Adrenal gland (tissue), 12 donors: ENCODE results near the gene HIPK2. TPM values are rescaled to one million over a fixed set of nuclear protein-coding genes. Genes with fewer than 3 reads are reported as not detected.

Experiments used
- DNase-seq, 7 donors: peaks; one replicate each; pipeline ENCODE4 v3.0.0-alpha.2; 2019 to 2020
- H3K27ac ChIP-seq, 5 donors: fragments of 200-600 bp; sonication (generic) in 4 of 5; 1 replicate in 3 of 5; 2 replicates in 2 of 5; pipeline versions ENCODE4 v1.5.1 to v1.8.0; 2016 to 2020; ENCODE audit warnings: mild to moderate bottlenecking in 1 of 5
- H3K27me3 ChIP-seq: fragments of 200-600 bp; 2 replicates; pipeline ENCODE4 v1.8.0; 2021
- H3K36me3 ChIP-seq, 2 donors: fragments of 200-600 bp; replicated peaks in 1 of 2; 1 replicate in 1 of 2; 2 replicates in 1 of 2; pipeline versions ENCODE4 v1.5.1 to v1.8.0; 2018 to 2022
- H3K4me1 ChIP-seq, 2 donors: fragments of 200-600 bp; replicated peaks in 1 of 2; 1 replicate in 1 of 2; 2 replicates in 1 of 2; pipeline versions ENCODE4 v1.5.1 to v1.8.0; 2018 to 2021
- H3K4me3 ChIP-seq, 4 donors: fragments of 200-600 bp; sonication (generic) in 3 of 4; one replicate each; pipeline ENCODE4 v1.5.1; 2016 to 2018
- H3K9me3 ChIP-seq, 3 donors: fragments of 200-600 bp; sonication (generic) in 1 of 3; replicated peaks in 1 of 3; 1 replicate in 2 of 3; 2 replicates in 1 of 3; pipeline versions ENCODE4 v1.5.1 to v1.8.0; 2016 to 2021
- POLR2A ChIP-seq, 2 donors: fragments of 450-650 bp; IDR thresholded peaks; one replicate each; pipeline ENCODE4 v1.6.1; 2017; ENCODE audit warnings: antibody characterized with exemption in 2 of 2, mild to moderate bottlenecking in 2 of 2, moderate library complexity in 1 of 2
- WGBS, 4 donors: extraction: QIAGEN DNeasy Blood & Tissue Kit in 2 of 4; methylation state at CpG; one replicate each; pipeline versions ENCODE4 v1.1.5 to v1.1.7; 2013 to 2017; 5-methylcytosine and 5-hydroxymethylcytosine counted together
- intact Hi-C, 2 donors: fragments of 100-400 bp; cut with DNase I; formaldehyde crosslinking; loops; one replicate each; pipeline versions ENCODE4 v1.14.1 to v1.15.0; 2022 to 2023
- polyA plus RNA-seq, 3 donors: library from polyadenylated mRNA; stranded (reverse); fragments of 200-250 nt in 2 of 3; fragments of 350-450 nt in 1 of 3; fragmentation: Illumina TruSeq in 1 of 3; extraction: RNeasy Lipid Tissue Mini Kit (QIAGEN cat#74804) in 1 of 3; gene quantifications; one replicate each; pipeline ENCODE4 v1.2.3, GENCODE V29; 2013 to 2014
- total RNA-seq, 9 donors: library from RNA; depleted of rRNA in 4 of 9; stranded (reverse); fragments of >200 nt in 4 of 9; fragments of 120-200 nt in 1 of 9; fragmentation: NEBNext Ultra II Directional in 1 of 9; extraction: Animal tissue kit (Norgen Biotek cat#: 25700) in 1 of 9; gene quantifications; one replicate each; pipeline versions ENCODE4 v1.1.0 to v1.2.4, GENCODE V29; 2013 to 2023
- TF ChIP-seq, protein P1 (sequence below), 6 experiments: fragments of 450-650 bp in 4 of 6; fragments of 200-600 bp in 2 of 6; sonication (generic) in 1 of 6; IDR thresholded peaks; 1 replicate in 5 of 6; 2 replicates in 1 of 6; pipeline versions ENCODE4 v1.5.1 to v1.8.0; 2016 to 2021; ENCODE audit warnings: antibody characterized with exemption in 6 of 6, mild to moderate bottlenecking in 2 of 6, moderate library complexity in 1 of 6
- donor health status: healthy with polysubstance abuse.
- donor health status: Bipolar disorder and iron deficiency.
- donor health status: DM: yes; HTN: yes; CAD: no.
- donor health status: DM: no; HTN: no; CAD: no.
- donor health status: DM: no; HTN: no; CAD: no.
- donor health status: DM: yes; HTN: yes; CAD: no.

Gene HIPK2
- total and polyA plus RNA-seq, 12 donors: 4.7 to 82.4 (median 49.8) TPM

DNA sequence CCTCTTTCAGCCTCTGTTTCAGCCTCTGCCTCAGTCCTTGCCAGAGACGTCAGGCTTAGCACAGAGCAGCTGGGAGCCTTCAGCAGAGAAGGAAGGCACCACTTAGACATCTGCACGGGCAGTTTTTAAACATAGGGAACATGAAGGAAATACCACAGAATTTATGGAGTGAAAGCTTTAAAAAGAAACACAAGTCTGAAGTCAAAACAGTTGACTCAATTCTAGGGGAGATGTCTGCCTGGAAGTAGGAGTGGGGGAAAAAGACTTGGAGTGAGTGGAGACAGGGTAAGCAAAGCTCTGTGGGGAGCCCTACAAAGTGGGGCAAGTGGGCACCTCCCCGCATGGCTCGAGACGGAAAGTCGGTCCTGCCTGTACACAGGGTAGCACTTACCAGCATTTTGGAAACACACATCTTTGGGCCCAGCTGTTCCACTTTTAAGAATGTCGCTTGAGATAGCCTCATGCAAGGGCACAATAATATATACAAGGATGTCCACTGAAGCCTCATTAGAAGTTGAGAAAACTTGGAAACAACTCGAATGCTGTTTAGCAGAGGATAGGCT, 46.2 kb upstream of the HIPK2 start:
- no peaks in the 10 kb centered on the region for H3K4me1 ChIP-seq
- intact Hi-C loops: no loop called here
- no peaks in the 10 kb centered on the region for H3K36me3 ChIP-seq
- no peaks in the 10 kb centered on the region for H3K9me3 ChIP-seq
- H3K27ac ChIP-seq: no peak overlapping the region
- H3K27me3 ChIP-seq: no peaks in the 10 kb centered on the region
- WGBS, 4 donors: 51 to 68% (median 62%) methylated on average over 8 of the region's 8 CpGs
- H3K4me3 ChIP-seq: no peak overlapping the region
- no peak for DNase-seq
- no peak for TF ChIP-seq POLR2A (IDR thresholded peaks at IDR 0.05)
- TF ChIP-seq, protein P1, sequence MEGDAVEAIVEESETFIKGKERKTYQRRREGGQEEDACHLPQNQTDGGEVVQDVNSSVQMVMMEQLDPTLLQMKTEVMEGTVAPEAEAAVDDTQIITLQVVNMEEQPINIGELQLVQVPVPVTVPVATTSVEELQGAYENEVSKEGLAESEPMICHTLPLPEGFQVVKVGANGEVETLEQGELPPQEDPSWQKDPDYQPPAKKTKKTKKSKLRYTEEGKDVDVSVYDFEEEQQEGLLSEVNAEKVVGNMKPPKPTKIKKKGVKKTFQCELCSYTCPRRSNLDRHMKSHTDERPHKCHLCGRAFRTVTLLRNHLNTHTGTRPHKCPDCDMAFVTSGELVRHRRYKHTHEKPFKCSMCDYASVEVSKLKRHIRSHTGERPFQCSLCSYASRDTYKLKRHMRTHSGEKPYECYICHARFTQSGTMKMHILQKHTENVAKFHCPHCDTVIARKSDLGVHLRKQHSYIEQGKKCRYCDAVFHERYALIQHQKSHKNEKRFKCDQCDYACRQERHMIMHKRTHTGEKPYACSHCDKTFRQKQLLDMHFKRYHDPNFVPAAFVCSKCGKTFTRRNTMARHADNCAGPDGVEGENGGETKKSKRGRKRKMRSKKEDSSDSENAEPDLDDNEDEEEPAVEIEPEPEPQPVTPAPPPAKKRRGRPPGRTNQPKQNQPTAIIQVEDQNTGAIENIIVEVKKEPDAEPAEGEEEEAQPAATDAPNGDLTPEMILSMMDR (IDR thresholded peaks at IDR 0.05): no peak

GRCh38 chr7:139822855-139823254, 45.1 kb upstream of the HIPK2 start:
- Histone ChIP-seq H3K27me3 (no peaks in the 10 kb centered on the region), H3K27ac (no peak overlapping the region), H3K4me3 (no peak overlapping the region), H3K9me3 (no peaks in the 10 kb centered on the region), H3K36me3 (no peaks in the 10 kb centered on the region), H3K4me1 (no peaks in the 10 kb centered on the region)
- 89 to 93% (median 90%) methylated on average over 9 of the region's 9 CpGs for WGBS, 4 donors
- intact Hi-C loops: no loop called here
- TF ChIP-seq, protein P1 (IDR thresholded peaks at IDR 0.05): no peak
- TF ChIP-seq POLR2A (IDR thresholded peaks at IDR 0.05): no peak
- no peak for DNase-seq

GRCh38 chr7:139821349-139822105, 43.7 kb upstream of the HIPK2 start:
- intact Hi-C loops: no loop called here

GRCh38 chr7:139820089-139820488, 42.3 kb upstream of the HIPK2 start:
- 82 to 85% (median 83%) methylated on average over 4 of the region's 4 CpGs for WGBS, 4 donors
- intact Hi-C loops: no loop called here

More at GRCh38 chr7:139821349-139822105, 43.7 kb upstream of the HIPK2 start:
- no peaks in the 10 kb centered on the region for H3K9me3 ChIP-seq
- H3K27me3 ChIP-seq: no peaks in the 10 kb centered on the region
- no peaks in the 10 kb centered on the region for H3K4me1 ChIP-seq
- no peak overlapping the region for H3K4me3 ChIP-seq
- no peaks in the 10 kb centered on the region for H3K36me3 ChIP-seq
- no peak for DNase-seq
- TF ChIP-seq POLR2A (IDR thresholded peaks at IDR 0.05): no peak
- TF ChIP-seq, protein P1 (IDR thresholded peaks at IDR 0.05): no peak
- no peak overlapping the region for H3K27ac ChIP-seq
- 60 to 73% (median 69%) methylated on average over 14 of the region's 14 CpGs for WGBS, 4 donors

More at GRCh38 chr7:139820089-139820488, 42.3 kb upstream of the HIPK2 start:
- no peaks in the 10 kb centered on the region for H3K9me3 ChIP-seq
- no peaks in the 10 kb centered on the region for H3K27me3 ChIP-seq
- H3K27ac ChIP-seq: no peak overlapping the region
- TF ChIP-seq, protein P1 (IDR thresholded peaks at IDR 0.05): no peak
- TF ChIP-seq POLR2A (IDR thresholded peaks at IDR 0.05): no peak
- no peak overlapping the region for H3K4me3 ChIP-seq
- no peaks in the 10 kb centered on the region for H3K36me3 ChIP-seq
- no peaks in the 10 kb centered on the region for H3K4me1 ChIP-seq
- no peak for DNase-seq
